Measurements from ENCODE around the gene PRDM16.
"Not testable (repeated sequence)": the region's sequence is repeated elsewhere in the genome, so short reads cannot be mapped to it uniquely, and the experiment has no call there.

The PRDM16 gene

DNA sequence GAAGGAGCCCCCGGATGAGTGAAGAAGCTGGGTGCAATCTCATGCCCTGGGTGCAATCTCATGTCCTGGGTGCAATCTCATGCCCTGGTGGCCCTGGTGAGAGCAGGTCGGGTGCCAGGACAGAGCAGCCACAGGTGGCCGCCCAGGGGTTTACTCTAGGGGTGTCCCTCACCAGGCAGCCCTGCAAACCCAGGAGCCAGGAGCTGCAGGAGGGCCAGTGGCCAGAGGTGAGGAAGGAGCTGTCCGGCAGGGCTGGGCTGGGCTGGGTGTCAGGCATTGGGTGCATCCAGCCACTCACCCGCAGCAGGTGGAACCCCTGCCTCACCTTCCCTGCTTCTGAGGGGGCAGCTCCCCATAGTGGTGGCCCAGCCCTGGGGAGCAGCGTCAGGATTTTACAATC is 79.2 kb downstream of the PRDM16 start:
- DNase-seq = no peak

DNA sequence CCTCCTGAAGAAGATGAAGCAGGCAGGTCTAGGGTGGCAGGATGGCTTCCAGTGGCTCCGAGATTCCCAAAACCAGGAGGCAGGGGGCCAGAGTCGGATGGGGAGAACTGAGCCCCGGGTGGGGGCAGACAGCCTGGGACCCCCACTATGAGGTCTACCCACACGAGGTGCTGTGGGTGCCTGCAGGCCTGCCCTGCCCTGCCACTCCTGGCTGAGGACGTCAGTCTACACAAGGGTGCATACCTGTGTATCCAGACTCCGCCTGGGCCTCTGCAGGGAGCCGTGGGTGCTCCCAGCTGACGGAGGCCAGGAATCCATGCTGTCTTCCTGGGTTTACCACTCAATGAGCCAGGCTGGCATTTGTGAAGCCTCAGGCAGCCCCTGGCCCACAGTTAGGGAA is 80.3 kb downstream of the PRDM16 start:
- DNase-seq = no peak

DNA sequence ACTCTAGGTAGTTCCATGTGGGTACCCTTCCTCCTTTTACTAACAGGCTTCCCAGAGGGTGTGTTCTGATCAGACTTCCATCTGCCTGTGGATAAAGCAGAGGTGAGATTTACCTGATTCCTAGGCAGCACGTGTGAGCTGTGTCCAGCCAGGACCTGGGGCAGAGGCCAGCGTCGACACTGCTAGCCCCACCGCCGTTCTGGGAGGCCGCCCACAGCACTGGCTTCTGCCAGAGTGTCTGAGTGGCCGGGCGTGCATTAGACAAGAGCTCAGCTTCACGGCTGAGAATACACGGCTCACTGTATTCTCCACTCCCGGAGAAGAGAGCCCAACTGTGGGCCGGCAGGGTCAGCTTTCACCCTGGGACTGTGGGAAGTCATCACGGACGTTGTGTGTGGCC is 82.5 kb downstream of the PRDM16 start:
- DNase-seq = no peak

- DNase-seq = no peak
Observed at GRCh38 chr1:3152143-3152542, 83.1 kb downstream of the PRDM16 start.

DNA sequence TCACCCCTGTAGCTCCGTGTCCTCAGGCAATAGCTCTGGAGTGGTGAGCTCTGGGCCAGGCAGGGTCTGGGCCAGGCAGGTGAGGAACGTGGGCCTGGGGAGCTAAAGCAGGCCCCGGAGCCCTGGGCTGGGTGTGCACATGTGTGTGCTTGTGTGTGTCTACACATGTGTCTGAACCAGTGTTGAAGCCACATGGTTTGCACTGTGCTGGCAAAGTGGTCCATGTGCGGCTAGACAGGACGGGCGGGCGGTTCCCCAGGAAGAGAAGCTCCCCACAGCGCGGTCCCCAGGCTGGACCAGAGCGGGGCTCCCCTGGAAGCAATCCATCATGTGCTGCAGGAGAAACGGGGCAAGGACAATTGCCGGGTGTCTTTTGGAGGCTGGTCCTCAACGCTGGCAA is 84.2 kb downstream of the PRDM16 start:
- no peak for DNase-seq

- no peak for DNase-seq
Observed at GRCh38 chr1:3153902-3154795, 85.1 kb downstream of the PRDM16 start.

- DNase-seq = no peak
Observed at GRCh38 chr1:3155056-3155925, 86.3 kb downstream of the PRDM16 start.

DNA sequence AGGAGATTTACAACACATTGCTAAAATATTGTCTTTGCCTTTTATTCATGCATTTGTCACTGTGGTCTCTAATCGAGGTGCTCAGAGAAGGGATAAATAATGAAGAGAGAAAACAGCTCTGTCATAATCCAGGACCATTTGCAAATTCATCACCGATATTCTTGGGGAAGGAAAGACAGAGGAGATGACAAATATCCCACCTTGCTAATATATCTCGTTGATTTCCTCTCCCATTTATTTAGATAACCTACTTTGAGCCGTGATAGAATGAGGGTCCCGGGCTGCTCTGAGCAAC is 86.9 kb downstream of the PRDM16 start:
- DNase-seq = no peak

- no peak for DNase-seq
Observed at GRCh38 chr1:3156936-3157335, 87.9 kb downstream of the PRDM16 start.

DNA sequence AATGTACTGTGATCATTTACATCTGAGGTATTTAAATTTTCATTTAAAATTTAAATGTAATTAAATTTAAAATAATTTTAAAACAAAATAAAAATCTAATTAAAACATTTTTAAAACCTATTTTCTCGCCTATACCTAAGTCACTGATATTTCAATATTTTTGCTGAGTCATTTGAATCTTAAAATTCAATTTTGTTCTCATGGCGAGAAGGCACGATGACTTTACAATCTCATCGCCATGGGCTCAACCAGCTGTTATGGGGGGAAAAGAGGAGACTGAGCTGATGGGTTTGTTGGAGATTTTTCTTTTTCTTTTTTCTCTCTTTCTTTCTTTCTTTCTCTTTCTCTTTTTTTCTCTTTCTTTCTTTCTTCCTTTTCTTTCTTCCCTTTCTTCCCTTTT is 89.3 kb downstream of the PRDM16 start:
- no peak for DNase-seq

- no peak for DNase-seq
Observed at GRCh38 chr1:3159121-3159520, 90.1 kb downstream of the PRDM16 start.

GRCh38 chr1:3159996-3160395 is 91.0 kb downstream of the PRDM16 start:
- no peak for DNase-seq

DNA sequence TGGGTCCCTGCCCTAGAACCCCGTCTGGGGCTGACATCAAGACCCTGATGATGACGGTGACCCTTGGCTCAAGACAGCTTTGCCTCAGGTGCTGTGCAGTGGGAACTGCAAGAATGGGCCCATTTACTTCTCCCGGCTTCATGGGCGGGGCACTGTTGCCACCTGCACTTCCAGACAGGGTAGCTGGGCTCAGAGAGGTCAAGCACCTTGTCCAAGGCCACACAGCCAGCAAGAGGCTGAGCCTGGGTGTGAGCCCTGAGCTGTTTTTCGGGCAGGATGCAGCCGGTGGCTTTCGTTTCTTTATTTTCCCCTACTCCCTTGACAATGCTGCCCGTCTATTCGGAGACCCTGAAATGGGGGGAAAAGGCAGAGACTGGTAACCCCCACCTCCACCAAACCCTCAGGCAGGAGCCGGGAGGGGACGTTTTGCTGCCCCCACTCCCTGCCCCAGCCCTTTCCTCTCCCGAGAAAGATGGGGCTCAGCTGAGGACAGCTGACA is 91.7 kb downstream of the PRDM16 start:
- no peak for DNase-seq

DNA sequence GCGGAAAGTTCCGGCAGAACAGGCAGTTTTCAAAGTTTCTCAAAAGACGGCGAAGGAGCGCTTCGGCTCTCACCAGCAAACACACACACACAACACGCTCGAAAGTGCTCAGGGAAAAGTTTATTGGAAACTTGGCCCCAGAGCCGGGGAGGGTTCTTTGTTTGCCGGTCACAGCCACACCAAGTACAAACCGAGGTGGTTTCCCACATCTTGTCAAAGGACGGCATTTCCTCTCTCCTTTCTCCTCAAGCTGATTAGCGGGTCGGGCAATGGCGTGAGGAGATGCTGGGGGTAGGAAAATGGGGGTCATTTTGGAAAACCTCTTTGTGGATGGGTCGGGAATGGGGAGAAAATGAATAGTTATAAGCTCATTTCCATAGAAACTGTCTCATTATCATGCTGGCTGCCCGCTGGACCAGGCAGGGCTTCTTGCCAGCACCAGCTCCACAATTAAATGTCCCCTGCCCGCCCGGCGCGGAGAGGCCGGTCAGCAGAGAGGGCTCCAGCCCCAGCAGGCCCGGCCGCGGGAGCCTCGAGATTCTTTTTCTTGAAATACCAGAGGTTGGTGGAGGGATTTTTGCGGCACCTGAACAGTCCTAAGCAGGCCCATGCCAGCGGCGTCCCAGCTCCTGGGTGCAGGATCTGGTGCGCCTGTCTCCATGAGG is 92.3 kb downstream of the PRDM16 start:
- no peak for DNase-seq

DNA sequence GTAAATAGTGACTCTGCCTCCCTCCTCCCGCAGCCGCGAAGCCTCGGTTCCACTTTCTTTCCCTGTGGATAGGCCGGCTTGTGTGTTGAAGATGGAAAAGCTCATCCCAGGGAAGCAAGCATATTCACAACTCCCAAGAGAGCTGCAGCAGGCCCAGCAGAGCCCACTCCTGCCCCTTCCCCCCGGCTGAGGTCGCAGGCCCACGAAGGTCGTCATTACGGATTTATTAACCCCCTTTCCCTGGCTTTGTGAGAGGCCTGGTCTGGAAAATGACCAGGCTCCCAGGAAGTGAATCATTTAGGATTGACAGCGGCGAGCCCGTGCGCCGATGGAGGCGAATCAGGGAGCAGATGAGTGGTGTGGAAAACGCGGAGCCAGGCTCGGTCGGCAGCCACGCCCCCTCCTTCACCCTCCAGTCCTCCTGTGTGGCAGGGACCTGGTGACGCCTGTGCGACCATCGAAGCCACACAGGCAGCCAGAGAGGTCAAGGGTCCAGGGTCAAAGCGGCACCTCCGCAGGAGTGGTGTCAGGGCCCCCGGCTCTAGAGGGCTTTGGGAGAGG is 93.4 kb downstream of the PRDM16 start:
- no peak for DNase-seq

DNA sequence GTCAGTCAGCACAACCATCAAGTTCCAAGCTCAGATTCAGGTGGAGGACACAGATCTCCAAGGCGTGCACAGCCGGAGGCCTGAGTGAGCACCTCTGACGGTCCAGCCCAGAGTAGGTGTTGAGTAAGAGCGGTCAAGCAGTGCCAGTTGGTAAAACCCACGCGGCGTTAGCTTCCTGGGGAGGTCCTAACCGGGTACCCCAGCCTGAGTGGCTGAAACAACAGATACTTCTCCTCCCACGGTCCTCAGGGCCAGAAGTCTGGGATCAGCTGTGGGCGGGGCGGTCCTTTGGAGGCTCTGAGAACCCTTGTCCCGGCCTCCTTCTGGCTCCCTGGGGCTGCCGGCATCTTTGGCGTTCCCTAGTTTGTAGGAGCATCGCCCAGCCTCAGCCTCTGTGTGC is 94.4 kb downstream of the PRDM16 start:
- DNase-seq = no peak

- no peak for DNase-seq
Observed at GRCh38 chr1:3164671-3165070, 95.7 kb downstream of the PRDM16 start.

GRCh38 chr1:3165189-3165588 is 96.2 kb downstream of the PRDM16 start:
- DNase-seq = not testable (repeated sequence)

- no peak for DNase-seq
Observed at GRCh38 chr1:3166206-3166918, 97.4 kb downstream of the PRDM16 start.

DNA sequence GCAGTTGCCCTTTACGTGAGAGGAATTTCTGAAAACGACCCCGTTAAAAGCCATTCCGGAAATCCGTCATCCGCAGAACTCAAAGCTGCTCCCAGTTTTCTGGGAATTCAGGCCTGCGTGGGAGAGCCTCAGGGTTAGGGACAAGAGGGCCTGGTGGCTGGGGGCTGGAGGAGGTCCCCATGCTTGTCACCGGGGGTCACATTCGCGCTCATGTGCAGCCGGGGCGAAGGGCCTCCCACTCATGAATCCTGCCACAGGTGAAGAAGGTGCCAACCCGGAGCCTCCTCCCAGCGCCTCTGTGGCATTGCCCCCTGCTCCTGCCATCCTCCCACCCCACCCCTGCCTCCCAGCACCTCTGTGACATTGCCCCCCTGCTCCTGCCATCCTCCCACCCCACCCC is 98.3 kb downstream of the PRDM16 start:
- DNase-seq = no peak

GRCh38 chr1:3168678-3169077 is 99.7 kb downstream of the PRDM16 start:
- no peak for DNase-seq

- no peak for DNase-seq
Observed at GRCh38 chr1:3169665-3170356, 100.8 kb downstream of the PRDM16 start.

Measured in GOT3 (cell line).